CD4-positive, CD25-positive, alpha-beta regulatory T cell (primary cell): ENCODE measurements around the gene CAMTA2. TPM values are rescaled to one million over a fixed set of nuclear protein-coding genes. Genes with fewer than 3 reads are reported as not detected.

Source experiments
- ATAC-seq, 2 donors: fragments of 150-1000 bp; cut with Tn5 transposase; one replicate each; pipeline ENCODE4 v1.10.0; 2021; ENCODE audit warnings: low read depth in 2 of 2, moderate number of reproducible peaks in 2 of 2, moderate library complexity in 1 of 2
- DNase-seq, 3 donors: peaks; one replicate each; pipeline versions ENCODE4 v3.0.0 to v3.0.0-alpha.2; 2012 to 2022; ENCODE audit warnings: mixed read lengths in 1 of 3
- H3K27ac ChIP-seq: one replicate; pipeline ENCODE4 v1.7.0; 2013; ENCODE audit warnings: mild to moderate bottlenecking, low read length; ENCODE audit not compliant: insufficient read depth, poor library complexity, severe bottlenecking
- H3K27me3 ChIP-seq: one replicate; pipeline ENCODE4 v1.7.0; 2013; ENCODE audit warnings: low read length; ENCODE audit not compliant: control insufficient read depth, insufficient read depth
- H3K36me3 ChIP-seq: one replicate; pipeline ENCODE4 v1.7.0; 2013; ENCODE audit warnings: mild to moderate bottlenecking, low read length, moderate library complexity; ENCODE audit not compliant: control insufficient read depth, insufficient read depth
- H3K4me1 ChIP-seq: 2 replicates; pipeline ENCODE4 v1.7.0; 2013; ENCODE audit warnings: mild to moderate bottlenecking, low read length; ENCODE audit not compliant: insufficient read depth, control insufficient read depth, poor library complexity, severe bottlenecking
- H3K4me3 ChIP-seq: one replicate; pipeline ENCODE4 v1.7.0; 2013; ENCODE audit warnings: low read depth, mild to moderate bottlenecking, low read length, moderate library complexity
- H3K9me3 ChIP-seq, 2 experiments: 1 replicate in 1 of 2; 2 replicates in 1 of 2; pipeline ENCODE4 v1.7.0; 2013; ENCODE audit warnings: low read length in 2 of 2, mild to moderate bottlenecking in 1 of 2, moderate library complexity in 1 of 2; ENCODE audit not compliant: control insufficient read depth in 2 of 2
- H3K27ac Mint-ChIP-seq, 3 donors: one replicate each; pipeline ENCODE4 v1.8.0; 2020 to 2022; ENCODE audit warnings: mild to moderate bottlenecking in 3 of 3, mixed read lengths in 3 of 3, moderate library complexity in 2 of 3
- H3K27me3 Mint-ChIP-seq: one replicate; pipeline ENCODE4 v1.8.0; 2022; ENCODE audit warnings: mild to moderate bottlenecking, mixed read lengths
- H3K36me3 Mint-ChIP-seq: one replicate; pipeline ENCODE4 v1.8.0; 2020; ENCODE audit warnings: mixed read lengths
- H3K4me1 Mint-ChIP-seq, 4 donors: one replicate each; pipeline ENCODE4 v1.8.0; 2020 to 2022; ENCODE audit warnings: mixed read lengths in 4 of 4, mild to moderate bottlenecking in 1 of 4
- H3K4me3 Mint-ChIP-seq, 4 donors: one replicate each; pipeline ENCODE4 v1.8.0; 2020 to 2022; ENCODE audit warnings: mild to moderate bottlenecking in 4 of 4, mixed read lengths in 4 of 4, moderate library complexity in 3 of 4
- H3K9me3 Mint-ChIP-seq, 7 donors: one replicate each; pipeline ENCODE4 v1.8.0; 2020 to 2022; ENCODE audit warnings: mixed read lengths in 7 of 7, mild to moderate bottlenecking in 3 of 7, moderate library complexity in 2 of 7
- polyA plus RNA-seq, 4 donors: library from polyadenylated mRNA; unstranded; fragments of 300-500 nt; fragmentation: Illumina TruSeq; gene quantifications; one replicate each; pipeline ENCODE4 v1.2.3, GENCODE V29; 2021
- total RNA-seq: library from RNA; stranded (reverse); gene quantifications from one replicate; pipeline ENCODE4 v1.2.3, GENCODE V29; 2022

CAMTA2 gene
- total and polyA plus RNA-seq, 5 donors from 2014 or later, result 4.7 to 69.8 (median 6.8) TPM

DNA sequence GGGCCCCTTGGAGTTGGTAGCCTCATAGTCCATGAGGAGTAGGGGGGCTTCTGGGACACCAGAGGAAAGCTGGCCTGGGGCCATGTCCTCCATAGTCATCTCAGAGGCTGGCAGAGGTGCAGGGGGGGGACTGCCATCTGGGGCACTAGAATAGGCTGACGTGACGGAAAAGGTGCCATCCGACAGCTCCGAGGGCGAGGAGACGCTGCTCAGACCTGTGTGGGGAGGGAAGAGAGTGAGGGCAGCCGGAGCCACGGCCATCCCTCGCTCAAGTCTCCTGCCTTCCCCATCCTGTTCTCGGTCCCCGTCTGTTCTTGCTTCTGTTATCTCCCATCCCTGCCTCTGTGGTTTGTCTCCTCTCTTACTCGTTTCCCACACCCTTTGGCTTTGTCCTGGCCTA lies 15.2 kb downstream of the CAMTA2 start:
- Histone ChIP-seq H3K27ac (no peak overlapping the region), H3K27me3 (no peaks in the 10 kb centered on the region), H3K4me3 (no peak overlapping the region), H3K4me1 (peaks cover 23% of the 10 kb centered on the region), H3K9me3 (no peaks in the 10 kb centered on the region), H3K36me3 (peaks cover 44% of the 10 kb centered on the region)
- Mint-ChIP-seq H3K27me3 (no peaks in the 10 kb centered on the region), H3K9me3 (no peaks in the 10 kb centered on the region), H3K36me3 (peaks cover 45% of the 10 kb centered on the region), H3K4me1 (peaks cover 0 to 20% (median 16%) of the 10 kb centered on the region in 4 donors), H3K27ac (peak overlapping the region in 1 of 3 donors; percentile 25), H3K4me3 (no peak overlapping the region)
- no peak for DNase-seq
- no peak for ATAC-seq

DNA sequence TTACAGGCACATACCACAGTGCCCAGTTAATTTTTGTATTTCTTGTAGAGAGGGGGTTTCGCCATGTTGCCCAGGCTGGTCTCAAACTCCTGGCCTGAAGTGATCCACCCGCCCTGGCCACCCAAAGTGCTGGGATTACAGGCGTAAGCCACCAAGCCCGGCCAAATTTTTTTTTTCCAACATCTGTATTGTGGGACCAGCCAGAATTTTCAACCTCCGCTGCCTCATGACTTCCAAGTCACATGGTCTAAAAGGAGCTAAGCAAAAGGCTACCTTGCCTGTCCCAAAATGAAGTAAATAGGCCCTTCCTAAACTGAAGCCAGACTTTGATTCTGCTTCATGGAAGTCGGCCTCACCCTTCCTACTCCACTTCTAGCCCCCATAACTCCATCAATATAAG lies 15.6 kb downstream of the CAMTA2 start:
- no peak for ATAC-seq

DNA sequence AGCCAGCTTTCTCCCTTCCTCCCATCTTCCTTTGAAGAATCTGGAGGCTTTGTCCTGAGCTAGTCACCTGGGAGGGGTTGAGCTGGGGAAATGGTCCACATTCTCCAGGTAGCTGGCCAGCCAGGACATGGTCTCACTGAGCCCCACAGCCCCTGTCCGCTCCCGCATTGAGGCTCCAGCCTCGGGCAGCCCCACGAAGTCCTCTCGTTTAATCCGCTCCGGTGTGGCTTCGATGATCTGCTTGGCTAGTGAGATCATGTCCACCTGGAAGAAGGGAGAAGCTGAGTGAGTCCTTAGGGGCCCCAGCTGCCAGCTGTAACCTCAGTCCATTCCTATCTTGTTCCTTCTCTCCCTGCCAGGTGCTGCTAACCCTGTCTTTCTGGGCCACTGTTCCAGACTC lies 17.2 kb downstream of the CAMTA2 start:
- H3K4me1 ChIP-seq, result peaks cover 31% of the 10 kb centered on the region
- peak overlapping the region in 1 of 3 donors; percentile 87 for H3K27ac Mint-ChIP-seq
- H3K36me3 Mint-ChIP-seq, result peaks cover 40% of the 10 kb centered on the region
- H3K27ac ChIP-seq, result no peak overlapping the region
- H3K4me1 Mint-ChIP-seq, result peaks cover 6 to 26% (median 23%) of the 10 kb centered on the region in 4 donors
- H3K9me3 Mint-ChIP-seq, result no peaks in the 10 kb centered on the region
- H3K27me3 ChIP-seq, result no peaks in the 10 kb centered on the region
- no peak for DNase-seq
- no peak overlapping the region for H3K4me3 ChIP-seq
- no peak for ATAC-seq
- H3K36me3 ChIP-seq, result peaks cover 34% of the 10 kb centered on the region
- H3K9me3 ChIP-seq, result no peaks in the 10 kb centered on the region
- no peaks in the 10 kb centered on the region for H3K27me3 Mint-ChIP-seq
- peak overlapping the region in 3 of 4 donors; percentile 15 to 67 (median 64) for H3K4me3 Mint-ChIP-seq

More for the DNA sequence above, 15.6 kb downstream of the CAMTA2 start:
- Histone ChIP-seq H3K27me3 (no peaks in the 10 kb centered on the region), H3K36me3 (peaks cover 39% of the 10 kb centered on the region), H3K9me3 (no peaks in the 10 kb centered on the region), H3K4me3 (no peak overlapping the region), H3K4me1 (peaks cover 25% of the 10 kb centered on the region), H3K27ac (no peak overlapping the region)
- Mint-ChIP-seq H3K9me3 (no peaks in the 10 kb centered on the region), H3K27ac (no peak overlapping the region), H3K4me3 (no peak overlapping the region), H3K36me3 (peaks cover 40% of the 10 kb centered on the region), H3K4me1 (peaks cover 0 to 20% (median 16%) of the 10 kb centered on the region in 4 donors), H3K27me3 (no peaks in the 10 kb centered on the region)
- DNase-seq, result no peak

DNA sequence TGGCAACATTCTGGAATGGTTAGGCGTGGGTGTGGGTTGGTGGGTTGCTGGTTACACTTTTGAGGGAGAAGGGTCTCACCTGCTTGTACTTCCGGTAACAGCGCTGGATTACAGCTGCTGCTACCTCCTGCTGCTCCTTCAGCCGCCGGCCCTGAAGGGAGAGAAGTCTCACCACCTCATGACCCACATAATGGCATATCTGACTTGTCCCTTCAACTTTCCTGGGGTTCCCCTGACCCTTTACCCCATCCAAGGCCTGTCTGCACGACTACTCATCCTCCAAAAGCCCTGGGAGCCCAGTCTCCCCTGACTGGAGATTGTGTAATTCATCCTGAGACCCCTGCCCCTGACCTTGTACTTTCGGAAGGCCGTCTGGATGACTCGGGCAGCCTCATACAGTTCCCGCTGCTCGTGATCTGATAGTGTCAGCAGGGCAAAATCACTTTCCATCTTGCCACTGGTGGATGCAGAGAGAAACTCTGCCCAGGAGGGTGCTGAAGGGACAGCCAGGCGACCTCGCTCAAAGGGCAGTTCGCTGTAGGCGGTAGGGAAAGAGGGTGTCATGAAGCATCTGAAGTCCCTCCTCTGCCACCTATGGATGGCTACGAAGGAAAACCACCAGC lies 17.8 kb downstream of the CAMTA2 start:
- Mint-ChIP-seq H3K4me3 (no peak overlapping the region), H3K27me3 (no peaks in the 10 kb centered on the region), H3K27ac (peak overlapping the region in 1 of 3 donors; percentile 96), H3K36me3 (peaks cover 36% of the 10 kb centered on the region), H3K4me1 (peaks cover 6 to 27% (median 22%) of the 10 kb centered on the region in 4 donors), H3K9me3 (no peaks in the 10 kb centered on the region)
- no peaks in the 10 kb centered on the region for H3K9me3 ChIP-seq
- no peaks in the 10 kb centered on the region for H3K27me3 ChIP-seq
- peak overlapping the region; percentile 44 for H3K4me3 ChIP-seq
- peak overlapping the region; percentile 11 for H3K27ac ChIP-seq
- peaks cover 31% of the 10 kb centered on the region for H3K36me3 ChIP-seq
- peaks cover 31% of the 10 kb centered on the region for H3K4me1 ChIP-seq
- no peak for ATAC-seq
- no peak for DNase-seq

DNA sequence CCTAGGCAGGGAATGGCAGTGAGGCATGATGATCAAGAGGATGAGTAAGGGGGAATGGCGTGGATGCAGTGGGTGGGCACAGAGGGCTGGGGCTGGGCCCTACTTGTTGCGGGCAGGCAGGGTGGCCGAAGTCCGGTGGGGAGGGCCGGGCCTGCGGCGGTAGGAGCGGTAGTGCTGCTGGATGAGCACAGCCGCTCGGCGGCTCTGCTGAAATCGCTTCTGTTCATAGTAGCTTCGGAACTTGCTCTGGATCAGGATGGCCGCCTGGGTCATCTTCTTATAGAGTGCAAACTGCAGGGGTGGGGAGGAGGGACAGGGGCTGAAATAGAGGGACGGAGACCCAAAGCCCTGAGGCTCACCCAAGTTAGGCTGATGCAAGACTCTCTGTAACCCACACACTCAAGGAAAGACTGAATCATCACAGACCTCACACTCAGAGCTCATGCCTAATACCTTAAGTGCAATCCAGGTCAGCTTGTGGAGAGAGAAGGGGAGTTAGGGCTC lies 18.4 kb downstream of the CAMTA2 start:
- no peak overlapping the region for H3K4me3 Mint-ChIP-seq
- peak in 1 of 3 donors; percentile 28 for DNase-seq

DNA sequence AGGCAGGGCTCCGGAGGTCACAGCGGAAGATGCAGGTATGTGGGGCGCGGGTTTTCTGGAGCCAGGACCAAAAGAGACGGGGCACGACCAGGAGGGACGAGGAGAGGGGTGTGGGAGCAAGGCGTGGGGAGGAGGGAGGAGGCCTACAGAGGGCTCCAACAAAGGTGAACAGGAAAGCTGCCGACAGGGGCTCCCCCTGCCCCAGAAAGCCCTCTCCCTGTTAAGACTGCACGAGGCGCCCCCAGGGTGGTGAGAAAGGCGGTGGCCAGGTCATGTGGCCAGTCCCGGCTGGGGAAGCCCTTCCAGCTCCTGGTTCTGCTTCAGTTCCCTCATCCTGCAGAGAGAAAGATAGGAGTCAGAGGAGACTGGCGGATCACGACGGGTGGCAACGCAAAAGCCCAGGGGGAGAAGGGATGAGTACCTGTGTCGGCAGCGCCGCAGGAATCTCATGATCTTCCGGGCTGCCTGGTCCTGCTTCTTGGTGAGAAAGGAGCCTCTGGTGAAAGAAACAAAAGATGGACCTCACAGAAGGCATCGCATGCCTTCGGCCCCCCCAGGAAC lies 18.9 kb downstream of the CAMTA2 start:
- Mint-ChIP-seq H3K4me3 (no peak overlapping the region), H3K27me3 (no peaks in the 10 kb centered on the region), H3K9me3 (no peaks in the 10 kb centered on the region), H3K27ac (peak overlapping the region in 1 of 3 donors; percentile 96), H3K4me1 (peaks cover 6 to 27% (median 22%) of the 10 kb centered on the region in 4 donors), H3K36me3 (peaks cover 29% of the 10 kb centered on the region)
- H3K36me3 ChIP-seq, result peaks cover 20% of the 10 kb centered on the region
- H3K27ac ChIP-seq, result peak overlapping the region; percentile 88
- H3K9me3 ChIP-seq, result no peaks in the 10 kb centered on the region
- DNase-seq (no peak), ATAC-seq (no peak)
- peaks cover 31% of the 10 kb centered on the region for H3K4me1 ChIP-seq
- H3K4me3 ChIP-seq, result peak overlapping the region; percentile 69
- H3K27me3 ChIP-seq, result no peaks in the 10 kb centered on the region

More for the DNA sequence above, 18.4 kb downstream of the CAMTA2 start:
- H3K4me1 ChIP-seq, result peaks cover 31% of the 10 kb centered on the region
- H3K36me3 ChIP-seq, result peaks cover 25% of the 10 kb centered on the region
- Mint-ChIP-seq H3K36me3 (peaks cover 32% of the 10 kb centered on the region), H3K27me3 (no peaks in the 10 kb centered on the region), H3K4me1 (peaks cover 6 to 27% (median 22%) of the 10 kb centered on the region in 4 donors), H3K27ac (peak overlapping the region in 1 of 3 donors; percentile 96), H3K9me3 (no peaks in the 10 kb centered on the region)
- ATAC-seq, result no peak
- no peaks in the 10 kb centered on the region for H3K9me3 ChIP-seq
- no peaks in the 10 kb centered on the region for H3K27me3 ChIP-seq
- H3K27ac ChIP-seq, result peak overlapping the region; percentile 88
- H3K4me3 ChIP-seq, result peak overlapping the region; percentile 69

DNA sequence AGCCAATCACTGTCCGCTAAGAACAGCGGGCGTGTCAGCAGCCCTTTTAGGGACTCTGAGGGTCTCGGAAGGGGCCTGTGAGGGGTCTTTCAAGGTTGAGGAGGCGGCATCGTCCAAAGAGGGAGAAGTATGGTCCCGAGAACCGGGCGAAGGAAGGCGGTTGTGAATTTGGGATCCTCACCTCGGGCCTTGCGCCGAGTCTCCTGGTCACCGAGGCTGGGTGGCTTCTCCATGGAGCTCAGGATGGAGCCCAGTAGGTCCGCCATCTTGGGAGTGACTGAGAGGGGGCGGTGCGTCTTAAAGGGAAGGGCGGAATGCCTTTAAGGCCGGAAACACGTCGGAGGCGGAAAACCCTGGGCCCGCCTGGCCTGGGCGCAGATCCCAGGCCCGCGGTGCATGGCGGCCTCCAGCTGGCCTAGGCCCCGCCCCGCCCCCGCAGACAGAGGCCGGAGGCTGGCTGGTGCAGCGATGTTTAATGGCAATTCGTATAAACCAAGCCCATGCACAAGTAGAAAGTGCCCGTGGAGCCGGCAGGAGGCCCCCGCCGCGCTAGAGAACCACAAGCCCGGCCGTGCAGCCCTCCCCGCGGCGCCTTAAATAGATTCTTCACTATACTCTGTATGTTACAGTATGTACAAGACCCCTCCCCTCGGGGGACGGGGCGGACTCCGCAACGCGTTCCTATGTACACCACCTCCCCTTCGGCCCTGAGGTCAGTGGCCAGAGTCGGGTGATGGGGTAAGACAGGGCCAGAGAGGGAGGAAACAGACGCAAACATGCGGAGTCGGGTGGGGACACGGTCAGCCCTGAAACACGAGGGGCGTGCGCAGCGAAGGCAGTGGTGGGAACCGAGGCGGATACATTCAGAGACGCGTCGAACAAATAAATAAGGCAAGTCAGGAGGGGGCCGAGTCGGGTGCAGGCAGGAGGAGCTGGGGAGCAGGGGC lies 19.7 kb downstream of the CAMTA2 start, which contains the start of gene SPAG7:
Gene SPAG7 (minus strand): TSS at position 279 of the 947 bp plus-strand sequence. CDS start 13 bp downstream, at position 266.
- ATAC-seq (peak; percentile 62 to 64), DNase-seq (peak; percentile 87 to 99 (median 97))
- Mint-ChIP-seq H3K27me3 (no peaks in the 10 kb centered on the region), H3K9me3 (no peaks in the 10 kb centered on the region), H3K36me3 (peaks cover 28% of the 10 kb centered on the region), H3K27ac (peak within 1 kb of the TSS in 2 of 3 donors; percentile 43 to 53), H3K4me3 (no peak within 1 kb of the TSS), H3K4me1 (peaks cover 6 to 27% (median 23%) of the 10 kb centered on the region in 4 donors)
- Histone ChIP-seq H3K27me3 (no peaks in the 10 kb centered on the region), H3K9me3 (no peaks in the 10 kb centered on the region), H3K27ac (peak within 1 kb of the TSS; percentile 88), H3K4me1 (peaks cover 31% of the 10 kb centered on the region), H3K36me3 (peaks cover 12% of the 10 kb centered on the region), H3K4me3 (peak within 1 kb of the TSS; percentile 90)
